ENCODE measurements around the gene UBE2Z. TPM values are rescaled to one million over a fixed set of nuclear protein-coding genes. Genes with fewer than 3 reads are reported as not detected.

UBE2Z gene
- total and polyA plus RNA-seq, 2 of the 8 experiments (the other 6 are each of a cell fraction or from before 2014, with no cell fraction given): 73.4 to 75.9 TPM

- no peaks in the 10 kb centered on the region for H3K23me2 ChIP-seq (ENCODE audit: low read depth, low read length)
- H2AFZ ChIP-seq (ENCODE audit: low read length): no peak overlapping the region
- no peak overlapping the region for H3K9ac ChIP-seq (replicated peaks in 1 of 4; ENCODE audit: extremely low read depth in 1 of 4, low read depth in 3 of 4, low read length in 3 of 4)
- no peaks in the 10 kb centered on the region for H3K79me2 ChIP-seq (ENCODE audit: control insufficient read depth in 1 of 2, insufficient read depth in 2 of 2, low read length in 2 of 2)
- no peak overlapping the region for H2BK120ac ChIP-seq (replicated peaks; ENCODE audit: low read depth, low read length)
- 87% methylated on average over 3 of the region's 3 CpGs; no CpG with 5 or more reads in 1 of the 2 experiments for WGBS, 2 experiments (ENCODE audit: extremely low coverage in 1 of 2, insufficient coverage in 1 of 2, insufficient read length in 1 of 2, insufficient replicate concordance in 2 of 2, low coverage in 1 of 2, low lambda C conversion rate in 2 of 2, missing lambda C conversion rate in 1 of 2)
- H3K4me1 ChIP-seq (replicated peaks in 1 of 4; ENCODE audit: control insufficient read depth in 3 of 4, insufficient read depth in 4 of 4, low read length in 3 of 4): no peaks in the 10 kb centered on the region
- POLR2A ChIA-PET (ENCODE audit: partially characterized antibody): interaction anchor here (0.8 to 11.8 kb wide), 7 partner anchors 7 to 122 kb away, joined by 3 to 143 read pairs (median 5); partner anchors contain the start of gene SNF8
- H3K23ac ChIP-seq (ENCODE audit: insufficient read length): no peak overlapping the region
- H4K91ac ChIP-seq (replicated peaks; ENCODE audit: insufficient read length, low read length): no peak overlapping the region
- no peak overlapping the region for H2BK12ac ChIP-seq (ENCODE audit: low read depth, low read length)
- H3K4me2 ChIP-seq (ENCODE audit: insufficient read depth in 1 of 2, low read depth in 2 of 2, low read length in 2 of 2): no peak overlapping the region
- H3K56ac ChIP-seq (replicated peaks; ENCODE audit: insufficient read length, low read depth, low read length): no peak overlapping the region
- H3K9me3 ChIP-seq (ENCODE audit: insufficient read depth in 2 of 2, low read depth in 1 of 2, low read length in 1 of 2): no peaks in the 10 kb centered on the region
- no peak overlapping the region for H4K8ac ChIP-seq (ENCODE audit: extremely low read depth, insufficient read depth, low read length)
- H4K20me1 ChIP-seq (replicated peaks in 1 of 2; ENCODE audit: control insufficient read depth in 1 of 2, insufficient read depth in 2 of 2, low read length in 2 of 2): peaks cover 6 to 15% of the 10 kb centered on the region in 2 experiments
- H3K4ac ChIP-seq (replicated peaks; ENCODE audit: insufficient read length, low read depth, low read length): no peak overlapping the region
- H2BK20ac ChIP-seq (ENCODE audit: low read length): no peak overlapping the region
- no peaks in the 10 kb centered on the region for H3K79me1 ChIP-seq (ENCODE audit: low read depth, low read length)
- H3K14ac ChIP-seq (ENCODE audit: insufficient read length): no peak overlapping the region
- FAIRE-seq (no peak), DNase-seq (ENCODE audit: low read depth in 1 of 2, low spot score in 2 of 2) (no peak)
- H3K27ac ChIP-seq (ENCODE audit: low read depth, low read length): no peak overlapping the region
- no peak overlapping the region for H3K4me3 ChIP-seq (ENCODE audit: extremely low read depth in 1 of 4, insufficient read depth in 2 of 4, low read depth in 3 of 4, low read length in 4 of 4)
- no peak overlapping the region for H4K5ac ChIP-seq (ENCODE audit: insufficient read length, low read depth, low read length)
- no peak overlapping the region for H2BK5ac ChIP-seq (ENCODE audit: low read depth, low read length)
- no peak overlapping the region for H2BK15ac ChIP-seq (ENCODE audit: low read length)
- no peaks in the 10 kb centered on the region for H3K27me3 ChIP-seq (replicated peaks in 1 of 4; ENCODE audit: control insufficient read depth in 3 of 4, extremely low read depth in 1 of 4, insufficient read depth in 3 of 4, low read length in 3 of 4)
- CTCF ChIA-PET (ENCODE audit: partially characterized antibody): interaction anchor here (0.7 kb wide), 1 partner anchor 10 kb away, joined by 3 read pairs; no protein-coding TSS in a partner anchor
- H2AK5ac ChIP-seq (ENCODE audit: low read depth, low read length): no peak overlapping the region
- peaks cover 16 to 91% (median 59%) of the 10 kb centered on the region in 4 experiments for H3K36me3 ChIP-seq (ENCODE audit: control insufficient read depth in 2 of 4, insufficient read depth in 4 of 4, low read length in 3 of 4)
- no peak overlapping the region for H3K18ac ChIP-seq (ENCODE audit: extremely low read depth, low read length)
- TF ChIP-seq JUN (IDR thresholded peaks at IDR 0.05; ENCODE audit: low read depth, low read length) (no peak), BRCA1 (IDR thresholded peaks at IDR 0.05; ENCODE audit: low read depth, low read length) (no peak), ATF3 (IDR thresholded peaks at IDR 0.05; ENCODE audit: insufficient read depth, low read depth, low read length) (no peak), NRF1 (IDR thresholded peaks at IDR 0.05; ENCODE audit: low read depth, low read length) (no peak), CTBP2 (IDR thresholded peaks at IDR 0.05; ENCODE audit: borderline replicate concordance, insufficient read depth, insufficient read length, low read length) (no peak), SP4 (IDR thresholded peaks at IDR 0.05; ENCODE audit: low read length) (no peak), BCL11A (IDR thresholded peaks at IDR 0.05; ENCODE audit: low read depth in 2 of 2, low read length in 2 of 2) (no peak), RBBP5 (IDR thresholded peaks at IDR 0.05; ENCODE audit: borderline replicate concordance, low read depth, low read length) (no peak), RNF2 (IDR thresholded peaks at IDR 0.05; ENCODE audit: borderline replicate concordance, low read depth, low read length, missing control alignments, poor library complexity, severe bottlenecking) (no peak), GTF2F1 (IDR thresholded peaks at IDR 0.05; ENCODE audit: borderline replicate concordance, low read depth, low read length) (no peak), SIX5 (IDR thresholded peaks at IDR 0.05; ENCODE audit: low read depth, low read length) (no peak), SRF (IDR thresholded peaks at IDR 0.05; ENCODE audit: low read depth, low read length) (no peak), EP300 (IDR thresholded peaks at IDR 0.05; ENCODE audit: borderline replicate concordance in 1 of 2, low read depth in 2 of 2, low read length in 2 of 2) (no peak), SIRT6 (IDR thresholded peaks at IDR 0.05; ENCODE audit: low read length) (no peak)
Observed at GRCh38 chr17:48925991-48926342, 17.8 kb downstream of the UBE2Z start.
